Immature natural killer cell (primary cell): Measurements from ENCODE around the gene ENPP4. TPM values are rescaled to one million over a fixed set of nuclear protein-coding genes. Genes with fewer than 3 reads are reported as not detected.
"Not testable (repeated sequence)": the region's sequence is repeated elsewhere in the genome, so short reads cannot be mapped to it uniquely, and the experiment has no call there.

Experiments
- DNase-seq, 3 donors: peaks; one replicate each; pipeline ENCODE4 v3.0.0; 2022; ENCODE audit warnings: mixed read lengths in 1 of 3
- H3K27ac Mint-ChIP-seq, 6 donors: one replicate each; pipeline ENCODE4 v1.8.0; 2020; ENCODE audit warnings: mixed read lengths in 6 of 6, mild to moderate bottlenecking in 5 of 6, inconsistent platforms in 4 of 6, moderate library complexity in 3 of 6
- H3K27me3 Mint-ChIP-seq, 3 donors: one replicate each; pipeline ENCODE4 v1.8.0; 2020 to 2021; ENCODE audit warnings: low read depth in 3 of 3, mild to moderate bottlenecking in 3 of 3, mixed read lengths in 3 of 3, moderate library complexity in 3 of 3, inconsistent platforms in 1 of 3
- H3K36me3 Mint-ChIP-seq, 3 donors: one replicate each; pipeline ENCODE4 v1.8.0; 2020; ENCODE audit warnings: mixed read lengths in 3 of 3, inconsistent platforms in 2 of 3, mild to moderate bottlenecking in 2 of 3
- H3K4me1 Mint-ChIP-seq, 2 donors: one replicate each; pipeline ENCODE4 v1.8.0; 2020; ENCODE audit warnings: inconsistent platforms in 2 of 2, mild to moderate bottlenecking in 2 of 2, mixed read lengths in 2 of 2, moderate library complexity in 1 of 2
- H3K4me3 Mint-ChIP-seq, 5 donors: one replicate each; pipeline ENCODE4 v1.8.0; 2020; ENCODE audit warnings: mild to moderate bottlenecking in 5 of 5, mixed read lengths in 5 of 5, inconsistent platforms in 3 of 5, moderate library complexity in 3 of 5
- H3K9me3 Mint-ChIP-seq, 6 donors: one replicate each; pipeline ENCODE4 v1.8.0; 2020; ENCODE audit warnings: mild to moderate bottlenecking in 6 of 6, mixed read lengths in 6 of 6, inconsistent platforms in 4 of 6, moderate library complexity in 3 of 6
- polyA plus RNA-seq, 3 donors: library from polyadenylated mRNA; unstranded; fragments of 300-500 nt; fragmentation: Illumina TruSeq; gene quantifications; one replicate each; pipeline ENCODE4 v1.2.3, GENCODE V29; 2021

Gene ENPP4
- polyA plus RNA-seq, 3 donors from 2014 or later = 18.2 to 27.0 (median 26.0) TPM

DNA sequence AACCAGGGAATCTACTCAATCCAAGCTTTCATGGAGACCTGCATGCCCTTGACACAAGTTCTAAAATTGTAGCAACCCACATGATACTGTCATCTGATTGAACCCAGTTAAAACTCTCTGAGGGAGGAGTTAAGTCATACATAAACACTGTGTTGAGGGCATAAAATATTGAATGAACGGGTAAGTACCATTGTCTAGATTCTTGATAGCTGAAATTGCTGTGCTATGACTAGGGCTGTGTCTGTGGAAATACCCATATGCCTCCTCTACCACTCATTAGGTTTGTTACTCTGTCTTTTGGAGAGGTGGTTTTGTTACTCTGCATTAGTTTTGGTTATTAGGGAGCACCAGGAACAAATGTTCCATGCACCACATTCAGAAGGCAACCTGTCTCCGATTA lies 7.6 kb downstream of the ENPP4 start:
- no peaks in the 10 kb centered on the region for H3K36me3 Mint-ChIP-seq
- H3K27ac Mint-ChIP-seq = peak overlapping the region in 4 of 6 donors; percentile 2 to 67 (median 51)
- peak overlapping the region in 2 of 5 donors; percentile 5 to 12 for H3K4me3 Mint-ChIP-seq
- H3K4me1 Mint-ChIP-seq = peaks cover 78 to 80% of the 10 kb centered on the region in 2 donors
- no peaks in the 10 kb centered on the region for H3K27me3 Mint-ChIP-seq
- H3K9me3 Mint-ChIP-seq = no peaks in the 10 kb centered on the region
- DNase-seq = no peak

DNA sequence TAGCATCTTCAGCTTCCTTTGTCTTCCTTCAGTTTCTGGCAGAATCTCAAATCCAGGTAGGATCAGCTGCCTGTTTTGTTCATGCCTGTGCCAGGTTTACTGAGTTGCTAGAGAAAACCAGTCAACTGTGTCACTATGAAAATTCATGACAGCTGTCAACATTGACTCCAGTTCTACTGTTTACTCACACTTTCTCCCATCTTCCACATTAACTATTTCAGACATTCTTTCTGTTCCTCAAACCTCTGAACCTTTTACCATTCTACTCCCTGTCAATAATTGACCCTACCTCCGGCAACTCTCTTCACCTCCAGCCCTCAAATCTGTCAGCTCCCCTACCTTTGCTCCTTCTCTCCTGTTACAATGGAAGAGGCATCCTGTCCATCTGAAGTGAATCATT lies 8.5 kb downstream of the ENPP4 start:
- DNase-seq = no peak
- no peaks in the 10 kb centered on the region for H3K9me3 Mint-ChIP-seq
- H3K27ac Mint-ChIP-seq = peak overlapping the region in 5 of 6 donors; percentile 12 to 88 (median 42)
- peak overlapping the region in 3 of 5 donors; percentile 0 to 39 (median 6) for H3K4me3 Mint-ChIP-seq
- peaks cover 70 to 73% of the 10 kb centered on the region in 2 donors for H3K4me1 Mint-ChIP-seq
- H3K36me3 Mint-ChIP-seq = peaks cover 6 to 7% (median 7%) of the 10 kb centered on the region in 3 donors
- no peaks in the 10 kb centered on the region for H3K27me3 Mint-ChIP-seq

DNA sequence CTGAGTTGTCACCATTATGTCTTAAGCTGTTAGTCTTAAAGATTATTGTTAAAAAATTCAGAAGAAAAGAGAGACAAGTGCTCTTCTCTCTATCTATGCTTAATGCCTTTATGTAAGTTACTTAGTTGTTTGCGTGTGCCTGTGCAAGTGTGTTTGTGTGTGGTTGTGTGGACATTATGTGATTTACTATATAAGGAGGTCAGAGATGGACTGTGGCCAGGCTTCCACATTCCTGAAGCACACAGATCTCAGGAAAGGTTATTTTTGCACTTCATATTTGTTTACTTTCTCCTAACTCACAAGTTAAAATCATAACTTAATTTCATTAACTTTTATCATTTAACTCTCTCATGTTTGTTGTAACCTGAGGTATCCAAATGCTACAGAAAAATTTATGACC lies 14.5 kb downstream of the ENPP4 start:
- H3K4me1 Mint-ChIP-seq = peaks cover 11 to 18% of the 10 kb centered on the region in 2 donors
- peak overlapping the region in 3 of 6 donors; percentile 0 to 77 (median 14) for H3K27ac Mint-ChIP-seq
- H3K9me3 Mint-ChIP-seq = no peaks in the 10 kb centered on the region
- H3K27me3 Mint-ChIP-seq = no peaks in the 10 kb centered on the region
- DNase-seq = no peak
- peaks cover 6 to 19% (median 9%) of the 10 kb centered on the region in 3 donors for H3K36me3 Mint-ChIP-seq
- H3K4me3 Mint-ChIP-seq = no peak overlapping the region

DNA sequence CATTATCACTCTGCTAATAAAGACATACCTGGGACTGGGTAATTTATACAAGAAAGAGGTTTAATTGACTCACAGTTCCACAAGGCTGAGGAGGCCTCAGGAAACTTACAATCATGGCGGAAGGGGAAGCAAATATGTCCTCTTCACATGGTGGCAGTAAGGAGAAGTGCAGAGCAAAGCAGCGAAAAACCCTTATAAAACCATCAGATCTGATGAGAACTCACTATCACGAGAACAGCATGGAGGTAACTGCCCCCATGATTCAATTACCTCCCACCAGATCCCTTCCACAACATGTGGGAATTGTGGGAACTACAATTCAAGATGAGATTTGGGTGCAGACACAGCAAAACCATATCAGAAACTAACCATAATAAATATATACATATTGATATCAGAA lies 19.3 kb downstream of the ENPP4 start:
- H3K27ac Mint-ChIP-seq = peak overlapping the region in 1 of 6 donors; percentile 4
- H3K4me3 Mint-ChIP-seq, H3K4me1 Mint-ChIP-seq, H3K36me3 Mint-ChIP-seq, H3K27me3 Mint-ChIP-seq, DNase-seq, H3K9me3 Mint-ChIP-seq: not testable (repeated sequence)

DNA sequence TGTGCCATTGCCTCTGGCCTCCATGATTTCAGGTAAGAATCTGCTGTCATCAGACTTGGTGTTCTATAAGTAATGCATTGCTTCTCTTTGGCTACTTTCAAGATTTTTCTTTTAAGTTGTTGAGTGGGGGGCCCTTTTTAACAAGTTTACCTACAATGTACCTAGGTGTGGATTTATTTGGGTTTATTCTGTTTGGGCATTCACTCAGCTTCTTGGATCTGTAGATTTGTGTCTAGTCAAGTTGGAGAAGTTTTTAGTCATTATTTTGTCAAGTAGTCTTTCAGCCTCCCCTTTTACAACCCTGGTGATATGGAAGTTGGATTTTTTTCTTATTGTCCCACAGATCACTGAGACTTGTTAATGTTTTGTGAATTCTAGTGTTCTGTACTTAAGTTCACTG lies 26.9 kb downstream of the ENPP4 start:
- peaks cover 22 to 48% (median 39%) of the 10 kb centered on the region in 3 donors for H3K36me3 Mint-ChIP-seq
- H3K27ac Mint-ChIP-seq = no peak overlapping the region
- H3K9me3 Mint-ChIP-seq = peaks cover 0 to 2% (median 0%) of the 10 kb centered on the region in 6 donors
- no peak overlapping the region for H3K4me3 Mint-ChIP-seq
- no peaks in the 10 kb centered on the region for H3K27me3 Mint-ChIP-seq
- DNase-seq = no peak
- peaks cover 18 to 25% of the 10 kb centered on the region in 2 donors for H3K4me1 Mint-ChIP-seq

DNA sequence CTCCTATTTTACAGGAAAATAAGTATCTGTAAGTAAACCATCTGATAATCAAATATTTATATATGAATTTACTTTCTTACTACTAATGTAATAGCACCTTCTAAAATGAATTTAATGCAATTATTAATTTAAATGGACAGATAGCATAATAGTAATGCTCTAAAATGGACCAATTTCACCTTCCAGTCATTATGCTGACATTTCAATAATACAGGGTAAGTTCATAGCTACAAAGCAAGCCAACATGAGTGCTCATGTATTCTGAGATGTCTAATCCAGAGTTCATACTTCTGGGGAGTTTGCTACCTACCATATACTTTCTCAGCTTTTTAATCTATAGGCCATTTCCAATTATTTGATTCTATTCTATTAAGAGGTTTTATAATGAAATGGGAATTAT lies 29.4 kb downstream of the ENPP4 start:
- Mint-ChIP-seq H3K27me3 (no peaks in the 10 kb centered on the region), H3K4me3 (no peak overlapping the region), H3K27ac (no peak overlapping the region), H3K4me1 (peaks cover 20 to 35% of the 10 kb centered on the region in 2 donors), H3K36me3 (peaks cover 31 to 55% (median 54%) of the 10 kb centered on the region in 3 donors), H3K9me3 (peaks cover 0 to 2% (median 0%) of the 10 kb centered on the region in 6 donors)
- DNase-seq = no peak

DNA sequence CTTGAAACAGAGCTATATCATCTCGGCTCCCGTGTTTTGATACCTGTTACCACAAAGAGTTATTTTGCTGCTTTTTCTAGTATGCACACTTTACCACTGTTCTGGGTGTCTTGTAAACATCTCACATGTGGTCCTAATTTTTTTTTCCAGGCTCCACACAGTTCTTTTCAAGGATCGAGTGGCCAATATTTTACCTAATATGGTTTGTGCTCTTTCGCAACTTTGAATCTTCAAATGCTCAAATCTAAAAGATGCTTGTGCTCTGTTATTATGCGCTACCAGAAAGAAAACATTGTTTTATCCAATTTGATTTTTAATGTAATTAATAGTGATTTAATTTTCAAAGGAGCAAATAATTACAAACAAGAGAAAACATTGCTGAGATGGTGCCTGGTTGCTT lies 30.3 kb downstream of the ENPP4 start:
- H3K36me3 Mint-ChIP-seq = peaks cover 34 to 58% (median 54%) of the 10 kb centered on the region in 3 donors
- no peak overlapping the region for H3K27ac Mint-ChIP-seq
- no peaks in the 10 kb centered on the region for H3K27me3 Mint-ChIP-seq
- peaks cover 0 to 2% (median 0%) of the 10 kb centered on the region in 6 donors for H3K9me3 Mint-ChIP-seq
- no peak overlapping the region for H3K4me3 Mint-ChIP-seq
- peaks cover 20 to 28% of the 10 kb centered on the region in 2 donors for H3K4me1 Mint-ChIP-seq
- no peak for DNase-seq

DNA sequence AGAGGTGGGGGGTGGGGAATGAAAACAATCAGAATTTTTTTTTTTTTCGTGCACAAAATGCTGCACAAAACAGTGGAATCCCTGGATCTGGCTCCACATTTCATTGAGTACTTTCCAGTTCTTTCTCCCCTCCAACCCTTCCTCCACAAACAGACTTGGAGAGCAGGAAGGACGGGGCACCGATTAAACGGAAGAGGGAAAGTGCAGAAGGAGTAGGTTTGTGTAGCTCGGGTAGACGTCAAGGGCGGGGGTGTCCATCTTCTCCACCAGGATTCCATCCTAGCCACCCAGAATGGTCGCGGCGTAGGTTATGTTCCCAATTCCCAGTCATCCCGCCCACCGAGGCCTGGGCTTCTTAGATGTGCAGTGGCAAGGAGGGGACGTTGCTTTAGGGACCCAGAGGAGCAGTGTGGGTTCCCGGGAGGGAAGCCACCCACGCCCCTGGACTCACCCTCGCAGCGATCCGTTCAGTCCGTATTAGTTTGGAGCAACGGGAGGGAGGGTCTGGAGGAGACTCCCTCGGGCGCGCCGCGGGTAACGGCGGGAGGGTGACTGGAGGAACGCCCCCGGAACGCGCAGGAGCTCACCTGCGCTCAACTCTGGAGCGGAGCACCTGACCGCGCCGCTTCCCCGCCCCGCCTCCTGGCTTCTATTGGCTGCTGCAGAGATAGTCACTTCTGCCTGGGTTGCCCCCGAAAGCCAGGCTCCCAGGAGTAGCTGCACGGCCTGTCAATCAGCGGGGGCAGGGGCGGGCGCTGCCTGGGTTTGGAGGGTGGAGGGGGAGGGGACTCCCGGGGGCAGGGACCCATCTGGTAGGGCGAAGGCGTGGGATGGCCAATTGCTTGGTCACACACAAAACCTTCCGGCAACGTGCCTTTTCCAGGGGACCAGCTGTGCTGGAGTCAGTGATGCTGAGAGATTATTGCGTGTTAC lies 40.8 kb downstream of the ENPP4 start, which contains the start of gene ENPP5:
Gene ENPP5, minus strand, starts transcription at position 624 of the 933 bp plus-strand sequence. CDS start 2,718 bp downstream, outside the sequence.
- Mint-ChIP-seq H3K9me3 (no peaks in the 10 kb centered on the region), H3K4me3 (peak within 1 kb of the TSS; percentile 84 to 94 (median 93))

DNA sequence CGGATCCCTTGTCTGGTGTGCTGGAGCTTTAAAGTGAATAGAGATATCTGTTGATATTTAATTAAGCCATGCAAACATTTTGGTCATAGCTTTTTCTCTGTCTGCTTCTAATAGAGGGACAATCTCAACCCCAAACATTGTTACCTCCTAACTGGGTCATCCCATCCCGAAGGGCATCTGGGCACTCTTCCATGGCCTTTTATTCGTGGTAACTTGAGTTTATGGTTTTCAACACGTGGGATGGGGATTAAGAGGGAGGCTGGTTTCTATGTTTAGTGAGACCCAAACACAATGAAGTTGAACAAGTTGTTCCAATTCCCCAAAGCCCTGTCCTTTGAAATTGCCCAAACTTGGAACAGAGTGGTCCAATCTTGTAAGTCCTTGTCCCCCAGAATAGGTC lies 42.4 kb downstream of the ENPP4 start:
- Mint-ChIP-seq H3K4me3 (peak overlapping the region; percentile 15 to 93 (median 92)), H3K9me3 (no peaks in the 10 kb centered on the region), H3K4me1 (peaks cover 77 to 99% of the 10 kb centered on the region in 2 donors), H3K27me3 (peaks cover 3 to 13% (median 12%) of the 10 kb centered on the region in 3 donors), H3K27ac (peak overlapping the region; percentile 17 to 87 (median 62)), H3K36me3 (peaks cover 0 to 5% (median 0%) of the 10 kb centered on the region in 3 donors)
- DNase-seq = no peak

More for the DNA sequence above, 40.8 kb downstream of the ENPP4 start, which contains the start of gene ENPP5:
- Mint-ChIP-seq H3K27me3 (peaks cover 3 to 13% (median 12%) of the 10 kb centered on the region in 3 donors), H3K4me1 (peaks cover 74 to 99% of the 10 kb centered on the region in 2 donors), H3K36me3 (peaks cover 0 to 8% (median 0%) of the 10 kb centered on the region in 3 donors), H3K27ac (peak within 1 kb of the TSS; percentile 67 to 90 (median 86))
- peak; percentile 78 to 80 (median 79) for DNase-seq

DNA sequence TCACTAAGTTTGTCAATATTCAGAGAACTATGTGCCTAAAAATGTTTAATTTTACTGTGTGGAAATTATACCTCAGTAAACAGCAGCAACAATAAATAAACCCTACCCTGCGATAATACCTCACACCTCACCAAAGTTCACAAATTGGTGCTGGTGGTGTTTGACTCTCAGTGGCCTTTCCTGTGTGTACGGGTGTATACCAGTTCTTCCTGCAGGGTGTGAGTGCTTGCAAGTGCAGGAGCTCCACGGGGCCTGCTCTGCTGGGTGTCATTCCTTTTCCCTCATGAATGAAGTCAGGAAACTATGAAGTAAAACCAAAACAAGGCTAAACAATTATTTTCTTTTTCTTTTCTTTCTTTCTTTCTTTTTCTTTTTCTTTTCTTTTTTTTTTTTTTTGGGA lies 45.1 kb downstream of the ENPP4 start:
- peak; percentile 70 to 76 (median 73) for DNase-seq
- peaks cover 0 to 4% (median 0%) of the 10 kb centered on the region in 3 donors for H3K36me3 Mint-ChIP-seq
- no peaks in the 10 kb centered on the region for H3K9me3 Mint-ChIP-seq
- H3K4me1 Mint-ChIP-seq = peaks cover 77 to 82% of the 10 kb centered on the region in 2 donors
- peak overlapping the region; percentile 75 to 85 (median 80) for H3K4me3 Mint-ChIP-seq
- H3K27ac Mint-ChIP-seq = peak overlapping the region; percentile 89 to 99 (median 98)
- peaks cover 6 to 14% (median 12%) of the 10 kb centered on the region in 3 donors for H3K27me3 Mint-ChIP-seq

DNA sequence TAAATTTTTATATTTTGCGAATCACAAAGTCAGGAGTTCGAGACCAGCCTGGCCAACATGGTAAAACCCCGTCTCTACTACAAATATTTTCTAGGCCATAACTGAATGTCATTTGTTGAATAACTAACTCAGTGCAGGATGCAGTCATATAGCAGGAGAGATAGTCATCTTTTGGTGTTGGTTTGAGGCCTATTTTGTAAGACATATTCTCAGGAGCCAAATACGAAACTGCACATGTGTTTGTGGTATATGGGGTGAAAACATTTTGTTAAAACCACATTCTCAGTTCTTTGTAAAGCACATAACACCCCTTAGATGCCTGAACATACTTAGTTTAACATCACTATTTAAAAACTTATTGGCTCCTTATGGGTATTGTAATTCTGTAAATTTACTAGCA lies 45.7 kb downstream of the ENPP4 start:
- Mint-ChIP-seq H3K27ac (peak overlapping the region; percentile 89 to 99 (median 98)), H3K4me3 (peak overlapping the region; percentile 75 to 85 (median 80)), H3K9me3 (no peaks in the 10 kb centered on the region), H3K27me3 (peaks cover 6 to 12% (median 11%) of the 10 kb centered on the region in 3 donors), H3K4me1 (peaks cover 71 to 76% of the 10 kb centered on the region in 2 donors), H3K36me3 (peaks cover 0 to 4% (median 0%) of the 10 kb centered on the region in 3 donors)
- peak; percentile 83 to 86 (median 84) for DNase-seq

DNA sequence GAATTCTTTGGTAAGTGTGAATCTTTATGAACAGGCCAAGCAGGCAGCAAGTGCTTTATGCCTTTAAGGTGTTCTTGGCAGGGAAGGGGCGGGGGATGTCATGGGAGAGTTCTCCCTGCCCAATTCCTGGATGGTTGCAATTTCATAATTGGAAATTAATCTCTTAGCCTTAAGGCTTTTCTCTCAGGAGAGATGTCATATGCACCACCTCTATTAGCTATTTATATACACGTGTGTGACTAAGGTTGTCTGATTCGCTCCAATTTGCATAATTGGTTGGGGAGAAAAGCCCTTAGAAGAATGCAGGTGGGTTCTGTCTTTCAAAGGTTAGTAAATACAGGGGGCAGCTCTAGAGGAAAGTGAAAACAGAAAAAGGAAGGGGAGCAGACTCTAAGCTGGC lies 46.2 kb downstream of the ENPP4 start:
- no peak for DNase-seq
- Mint-ChIP-seq H3K36me3 (peaks cover 0 to 4% (median 0%) of the 10 kb centered on the region in 3 donors), H3K4me1 (peaks cover 70 to 72% of the 10 kb centered on the region in 2 donors), H3K9me3 (no peaks in the 10 kb centered on the region), H3K27ac (peak overlapping the region; percentile 89 to 99 (median 98)), H3K27me3 (peaks cover 6 to 12% (median 8%) of the 10 kb centered on the region in 3 donors), H3K4me3 (peak overlapping the region; percentile 75 to 85 (median 80))

DNA sequence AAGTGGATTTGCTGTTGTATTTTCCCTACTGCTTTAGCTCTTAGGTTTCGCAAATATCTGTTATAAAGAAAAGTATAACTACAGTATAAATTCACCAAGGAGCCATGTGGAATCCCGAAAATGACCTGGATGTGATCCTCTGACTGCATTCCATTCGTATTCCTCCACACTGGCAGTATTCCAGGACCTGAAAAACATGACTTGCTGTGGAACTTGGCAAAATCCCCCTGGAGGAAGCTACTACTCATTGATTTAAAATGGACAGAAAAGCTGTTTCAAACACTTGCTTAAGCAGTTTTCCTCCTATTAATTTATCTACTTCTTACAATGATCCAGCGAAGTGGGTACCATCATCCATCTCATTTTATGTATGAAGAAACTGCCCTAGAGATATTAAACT lies 54.3 kb downstream of the ENPP4 start:
- H3K4me3 Mint-ChIP-seq = no peak overlapping the region
- DNase-seq = no peak
- no peak overlapping the region for H3K27ac Mint-ChIP-seq
- H3K9me3 Mint-ChIP-seq = no peaks in the 10 kb centered on the region
- H3K4me1 Mint-ChIP-seq = peaks cover 0 to 2% of the 10 kb centered on the region in 2 donors
- peaks cover 3 to 7% (median 3%) of the 10 kb centered on the region in 3 donors for H3K36me3 Mint-ChIP-seq
- H3K27me3 Mint-ChIP-seq = peaks cover 0 to 4% (median 0%) of the 10 kb centered on the region in 3 donors

DNA sequence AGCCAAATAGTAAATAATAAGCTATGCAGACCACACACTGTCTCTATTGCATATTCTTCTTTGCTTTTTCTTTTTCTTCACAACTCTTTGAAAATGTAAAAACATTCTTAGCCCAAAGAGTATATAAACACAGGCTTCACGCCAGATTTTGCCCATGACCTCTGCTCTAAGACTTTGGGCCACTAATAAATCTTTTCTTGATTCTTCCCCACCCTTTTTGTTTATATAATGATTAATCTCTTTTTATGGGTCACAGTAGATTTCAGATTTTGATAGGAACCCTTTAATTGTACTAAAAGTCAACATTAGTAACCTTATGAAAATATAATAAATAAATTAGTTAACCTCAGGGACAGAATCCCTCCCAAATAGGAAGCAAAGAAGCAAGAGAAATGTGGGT lies 56.8 kb downstream of the ENPP4 start:
- no peak for DNase-seq
- H3K4me3 Mint-ChIP-seq = no peak overlapping the region
- no peaks in the 10 kb centered on the region for H3K4me1 Mint-ChIP-seq
- peaks cover 3% of the 10 kb centered on the region in 3 donors for H3K36me3 Mint-ChIP-seq
- peaks cover 0 to 4% (median 0%) of the 10 kb centered on the region in 3 donors for H3K27me3 Mint-ChIP-seq
- H3K9me3 Mint-ChIP-seq = no peaks in the 10 kb centered on the region
- no peak overlapping the region for H3K27ac Mint-ChIP-seq
